Left lung (tissue), 10 donors: Measurements from ENCODE around the gene VWA5A. TPM values are rescaled to one million over a fixed set of nuclear protein-coding genes. Genes with fewer than 3 reads are reported as not detected.

Experiments
- ATAC-seq: fragments of 200-7000 bp; cut with Tn5 transposase; one replicate; pipeline ENCODE4 v1.9.1; 2020; ENCODE audit warnings: moderate library complexity
- DNase-seq, 4 donors: peaks; one replicate each; pipeline ENCODE4 v3.0.0-alpha.2; 2013 to 2020
- H3K27ac ChIP-seq, 2 donors: fragments of 200-600 bp; sonication (generic) in 1 of 2; one replicate each; pipeline versions ENCODE4 v1.5.0 to v1.8.0; 2020 to 2021
- H3K27me3 ChIP-seq, 2 donors: fragments of 200-600 bp; sonication (generic) in 1 of 2; one replicate each; pipeline versions ENCODE4 v1.5.0 to v1.8.0; 2020 to 2021
- H3K36me3 ChIP-seq, 2 donors: fragments of 200-600 bp; sonication (generic) in 1 of 2; one replicate each; pipeline versions ENCODE4 v1.5.0 to v1.8.0; 2020 to 2021
- H3K4me1 ChIP-seq, 2 donors: fragments of 200-600 bp; one replicate each; pipeline ENCODE4 v1.8.0; 2021
- H3K4me3 ChIP-seq, 2 donors: fragments of 200-600 bp; sonication (generic) in 1 of 2; one replicate each; pipeline versions ENCODE4 v1.5.0 to v1.8.0; 2020 to 2021; ENCODE audit warnings: mild to moderate bottlenecking in 1 of 2
- H3K9me3 ChIP-seq, 2 donors: fragments of 200-600 bp; sonication (generic) in 1 of 2; one replicate each; pipeline versions ENCODE4 v1.5.0 to v1.8.0; 2020 to 2021
- CTCF ChIP-seq, 2 donors: fragments of 200-600 bp; sonication (generic) in 1 of 2; IDR thresholded peaks; one replicate each; pipeline versions ENCODE4 v1.5.0 to v1.8.0; 2021; ENCODE audit warnings: antibody characterized with exemption in 2 of 2
- intact Hi-C, 2 donors: fragments of 100-400 bp; cut with DNase I; formaldehyde crosslinking; loops; one replicate each; pipeline versions ENCODE4 v1.11.2 to v1.14.2; 2022
- polyA plus RNA-seq, 6 donors: library from polyadenylated mRNA; unstranded; fragments of 120-200 nt; gene quantifications; one replicate each; pipeline ENCODE4 v1.2.1, GENCODE V29; 2013; ENCODE audit not compliant: insufficient read length in 6 of 6
- total RNA-seq, 2 donors: library from RNA; stranded (reverse); fragmentation: NEBNext Ultra II Directional; extraction: Animal tissue kit (Norgen Biotek cat#: 25700); gene quantifications; one replicate each; pipeline ENCODE4 v1.2.1, GENCODE V29; 2021
- donor health status: DM: no; HTN: yes; CAD: no.
- donor health status: DM: no; HTN: no; CAD: no.

The VWA5A gene
- total and polyA plus RNA-seq, 8 donors = 13.7 to 43.5 (median 17.0) TPM

- ATAC-seq (peak; percentile 83), DNase-seq (peak; percentile 66 to 86 (median 72))
- H3K9me3 ChIP-seq = no peaks in the 10 kb centered on the region
- H3K4me3 ChIP-seq = no peak overlapping the region
- no peaks in the 10 kb centered on the region for H3K36me3 ChIP-seq
- H3K27me3 ChIP-seq = peaks cover 0 to 36% of the 10 kb centered on the region in 2 donors
- intact Hi-C loops = loop anchor here in 1 of 2 donors (10.0 kb wide), 1 partner anchor 124 kb away; no protein-coding TSS in a partner anchor
- peak; percentile 66 to 76 for TF ChIP-seq CTCF (IDR thresholded peaks at IDR 0.05)
- peak overlapping the region in 1 of 2 donors; percentile 38 for H3K27ac ChIP-seq
- peaks cover 6 to 20% of the 10 kb centered on the region in 2 donors for H3K4me1 ChIP-seq
These were observed 44.2 kb upstream of the VWA5A start for GRCh38 chr11:124070915-124071622.

GRCh38 chr11:124071623-124071948 lies 43.7 kb upstream of the VWA5A start:
- H3K27ac ChIP-seq = no peak overlapping the region
- no peaks in the 10 kb centered on the region for H3K36me3 ChIP-seq
- H3K4me1 ChIP-seq = peaks cover 6 to 25% of the 10 kb centered on the region in 2 donors
- ATAC-seq = peak; percentile 7
- peaks cover 0 to 36% of the 10 kb centered on the region in 2 donors for H3K27me3 ChIP-seq
- no peak overlapping the region for H3K4me3 ChIP-seq
- intact Hi-C loops = loop anchor here in 1 of 2 donors (10.0 kb wide), 1 partner anchor 123 kb away; no protein-coding TSS in a partner anchor
- peak in 1 of 2 donors; percentile 28 for TF ChIP-seq CTCF (IDR thresholded peaks at IDR 0.05)
- no peak for DNase-seq
- H3K9me3 ChIP-seq = no peaks in the 10 kb centered on the region

DNA sequence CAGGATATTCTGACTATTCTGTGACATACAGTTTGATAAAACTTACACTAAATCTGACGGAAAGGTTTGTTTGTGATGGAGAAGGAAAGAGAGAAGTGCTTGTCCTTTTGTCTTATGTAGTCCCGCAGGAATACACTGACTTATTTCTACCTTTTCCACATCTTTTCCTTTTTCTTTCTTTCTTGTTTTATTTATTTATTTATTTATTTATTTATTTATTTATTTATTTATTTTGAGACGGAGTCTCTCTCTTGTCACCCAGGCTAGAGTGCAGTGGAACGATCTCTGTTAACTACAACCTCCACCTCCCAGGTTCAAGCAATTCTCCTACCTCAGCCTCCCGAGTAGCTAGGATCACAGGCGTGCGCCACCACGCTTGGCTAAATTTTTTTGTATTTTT lies 43.1 kb upstream of the VWA5A start:
- H3K4me3 ChIP-seq = no peak overlapping the region
- H3K27ac ChIP-seq = no peak overlapping the region
- peaks cover 0 to 38% of the 10 kb centered on the region in 2 donors for H3K27me3 ChIP-seq
- H3K9me3 ChIP-seq = no peaks in the 10 kb centered on the region
- intact Hi-C loops = loop anchor here in 1 of 2 donors (10.0 kb wide), 1 partner anchor 123 kb away; no protein-coding TSS in a partner anchor
- H3K36me3 ChIP-seq = no peaks in the 10 kb centered on the region
- DNase-seq = no peak
- TF ChIP-seq CTCF (IDR thresholded peaks at IDR 0.05) = no peak
- no peak for ATAC-seq
- peaks cover 6 to 27% of the 10 kb centered on the region in 2 donors for H3K4me1 ChIP-seq

DNA sequence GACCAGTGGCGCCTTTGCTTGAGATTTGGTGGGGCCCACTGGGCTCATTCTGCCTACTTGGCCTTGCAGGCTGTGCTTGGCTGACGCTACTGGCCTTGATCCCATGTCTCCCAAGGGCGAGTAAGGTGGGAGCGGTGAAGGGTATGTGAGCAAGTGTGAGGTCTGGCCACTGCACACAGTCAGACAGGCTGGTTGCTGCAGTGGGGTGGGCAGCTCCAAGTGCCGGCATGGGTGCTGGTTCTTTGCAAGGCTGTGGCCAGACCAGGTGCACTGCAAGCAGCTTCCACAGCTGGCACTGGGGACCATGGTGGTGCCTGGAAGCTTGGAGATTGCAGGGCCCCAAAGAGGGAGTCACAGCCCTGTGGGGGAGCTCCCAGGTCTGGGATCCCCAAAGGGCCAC lies 40.7 kb upstream of the VWA5A start:
- H3K27ac ChIP-seq = no peak overlapping the region
- H3K4me1 ChIP-seq = peaks cover 6 to 20% of the 10 kb centered on the region in 2 donors
- H3K9me3 ChIP-seq = no peaks in the 10 kb centered on the region
- intact Hi-C loops = loop anchor here in 1 of 2 donors (10.0 kb wide), 1 partner anchor 120 kb away; no protein-coding TSS in a partner anchor
- ATAC-seq = no peak
- H3K27me3 ChIP-seq = peaks cover 0 to 42% of the 10 kb centered on the region in 2 donors
- no peak for DNase-seq
- no peaks in the 10 kb centered on the region for H3K36me3 ChIP-seq
- TF ChIP-seq CTCF (IDR thresholded peaks at IDR 0.05) = no peak
- H3K4me3 ChIP-seq = no peak overlapping the region

- Histone ChIP-seq H3K4me1 (peaks cover 6 to 13% of the 10 kb centered on the region in 2 donors), H3K27ac (no peak overlapping the region), H3K27me3 (peaks cover 0 to 33% of the 10 kb centered on the region in 2 donors), H3K36me3 (no peaks in the 10 kb centered on the region), H3K9me3 (no peaks in the 10 kb centered on the region), H3K4me3 (no peak overlapping the region)
- ATAC-seq (no peak), DNase-seq (peak in 1 of 4 donors; percentile 65)
- no peak for TF ChIP-seq CTCF (IDR thresholded peaks at IDR 0.05)
- intact Hi-C loops = loop anchor here in 1 of 2 donors (10.0 kb wide), 1 partner anchor 119 kb away; no protein-coding TSS in a partner anchor
These were observed 39.8 kb upstream of the VWA5A start for GRCh38 chr11:124075492-124075840.
